NCI-H1105 (cell line): ENCODE results near the gene PRDX4.
"Not testable (repeated sequence)": the region's sequence is repeated elsewhere in the genome, so short reads cannot be mapped to it uniquely, and the experiment has no call there.

ENCODE experiments used
- DNase-seq: peaks from one replicate; lab custom pipeline; 2025; lab: John Stamatoyannopoulos, UW

PRDX4 gene

DNA sequence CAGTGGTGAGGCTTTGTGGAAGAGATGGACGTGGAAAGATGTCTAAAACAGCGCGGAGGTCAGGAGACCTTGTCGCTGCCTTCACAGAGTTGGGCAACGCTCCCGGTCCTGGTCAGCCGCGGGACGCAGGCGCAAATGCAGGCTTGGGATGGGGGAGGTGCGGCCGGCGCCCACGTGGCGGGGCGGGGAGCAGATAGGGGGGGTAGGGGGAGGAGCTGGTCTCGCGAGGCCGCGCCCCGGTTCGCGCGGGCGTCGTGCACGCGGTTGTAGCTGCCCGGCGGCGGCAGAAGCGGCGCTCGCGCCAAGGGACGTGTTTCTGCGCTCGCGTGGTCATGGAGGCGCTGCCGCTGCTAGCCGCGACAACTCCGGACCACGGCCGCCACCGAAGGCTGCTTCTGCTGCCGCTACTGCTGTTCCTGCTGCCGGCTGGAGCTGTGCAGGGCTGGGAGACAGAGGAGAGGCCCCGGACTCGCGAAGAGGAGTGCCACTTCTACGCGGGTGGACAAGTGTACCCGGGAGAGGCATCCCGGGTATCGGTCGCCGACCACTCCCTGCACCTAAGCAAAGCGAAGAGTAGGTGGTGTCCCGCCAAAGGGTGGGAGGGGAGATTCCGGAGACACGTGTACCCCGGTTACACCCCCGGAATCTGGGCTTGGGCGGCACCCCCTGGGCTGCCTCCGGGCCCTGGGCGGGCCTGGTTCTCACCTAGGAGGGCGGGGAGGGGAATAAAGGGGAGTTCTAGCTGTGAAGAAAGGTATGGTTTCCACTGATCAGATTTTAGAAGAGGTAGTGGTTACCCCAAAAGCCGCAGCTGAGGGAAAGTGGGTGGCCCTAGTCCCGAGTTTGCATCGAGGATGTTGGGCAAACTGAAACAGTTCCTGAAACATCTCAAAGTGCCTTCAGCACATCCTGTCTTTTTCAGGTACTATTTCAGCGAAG, at the start of gene PRDX4:
PRDX4 (plus strand) TSS at position 255 of the 939 bp plus-strand sequence; CDS start at position 333, 78 bp downstream.
- peak; percentile 72 for DNase-seq

DNA sequence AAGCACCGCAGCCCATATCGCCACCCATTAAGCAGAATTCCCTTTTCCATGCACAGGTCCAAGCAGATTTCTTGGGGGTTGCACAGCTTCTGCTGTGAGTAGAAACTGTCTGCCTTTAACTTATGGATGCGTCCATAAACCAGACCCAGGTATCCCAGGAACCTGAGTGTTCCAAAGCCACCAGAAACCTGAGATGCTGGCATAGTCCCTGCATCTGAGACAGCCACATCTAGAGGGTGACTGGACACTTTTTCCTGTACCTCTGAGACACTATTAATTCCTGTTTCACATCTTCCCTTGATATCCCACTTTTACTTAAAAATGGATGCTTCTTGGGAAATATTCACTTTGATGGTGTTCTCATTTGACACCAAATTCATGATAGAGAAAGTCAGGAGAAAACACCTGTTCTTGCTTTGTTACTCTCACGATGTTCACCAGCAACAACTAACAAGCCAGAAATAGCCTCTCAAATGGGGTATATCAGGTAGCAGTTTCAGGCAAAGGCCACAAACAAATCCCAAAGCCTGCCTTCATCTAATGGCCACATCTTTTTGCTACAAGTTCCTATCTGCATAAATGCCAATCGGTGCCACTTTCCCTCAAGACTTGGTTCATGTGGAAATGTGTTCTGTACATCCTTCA, 45.5 kb upstream of the PRDX4 start:
- DNase-seq, result no peak

DNA sequence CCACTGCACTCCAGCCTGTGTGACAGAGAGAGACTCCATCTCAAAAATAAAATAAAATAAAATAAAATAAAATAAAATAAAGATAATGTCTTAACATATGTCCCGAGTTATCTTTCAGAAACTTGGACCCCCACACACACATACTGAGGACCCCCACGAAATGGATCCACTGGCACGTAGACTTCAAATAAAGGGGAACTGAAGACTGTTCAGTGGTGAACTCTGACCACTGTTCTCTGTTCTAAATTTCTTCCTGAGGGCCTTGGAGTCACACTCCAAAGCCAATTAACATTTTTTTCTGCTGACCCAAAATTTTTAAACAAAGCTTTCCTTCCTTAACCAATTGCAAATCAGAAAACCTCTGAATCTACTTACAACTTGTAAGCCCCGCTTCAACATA, 43.5 kb upstream of the PRDX4 start:
- no peak for DNase-seq

DNA sequence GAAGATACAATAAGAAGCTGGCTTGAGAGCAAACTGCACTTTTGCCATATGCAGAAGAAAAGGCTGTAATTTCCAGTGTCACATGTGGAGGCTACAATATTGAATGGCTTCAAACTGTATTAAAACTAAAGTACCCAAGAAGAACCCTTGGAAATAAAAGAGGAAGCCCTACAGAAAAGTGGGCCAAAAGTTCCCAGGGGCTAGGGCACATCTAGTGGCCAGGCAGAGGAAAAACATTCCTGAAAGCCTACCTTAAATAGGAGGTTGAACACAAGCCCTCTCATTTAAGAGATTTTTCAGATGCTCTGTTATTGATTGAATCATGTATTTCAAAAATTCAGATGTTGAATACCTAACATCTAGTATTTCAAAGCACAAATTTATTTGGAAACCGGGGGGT, 40.6 kb upstream of the PRDX4 start:
- no peak for DNase-seq

DNA sequence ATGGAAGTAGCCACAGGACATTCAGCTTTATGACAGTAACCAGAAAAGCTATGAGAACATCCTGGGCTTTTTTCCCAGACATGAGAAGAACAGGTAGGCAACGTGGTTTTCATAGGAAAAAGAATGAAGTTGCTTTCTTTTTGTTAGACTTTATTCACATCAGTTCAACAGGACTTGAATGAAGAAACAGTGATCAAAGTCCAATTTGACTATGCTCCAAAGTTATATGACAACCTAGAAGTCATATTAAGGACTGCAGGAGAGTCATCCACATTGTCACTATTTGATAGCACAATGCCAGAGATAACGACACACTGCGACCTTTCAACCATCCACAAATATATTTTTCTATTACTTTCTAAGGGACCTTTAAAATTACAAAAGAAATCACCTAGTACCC, 39.2 kb upstream of the PRDX4 start:
- no peak for DNase-seq

DNA sequence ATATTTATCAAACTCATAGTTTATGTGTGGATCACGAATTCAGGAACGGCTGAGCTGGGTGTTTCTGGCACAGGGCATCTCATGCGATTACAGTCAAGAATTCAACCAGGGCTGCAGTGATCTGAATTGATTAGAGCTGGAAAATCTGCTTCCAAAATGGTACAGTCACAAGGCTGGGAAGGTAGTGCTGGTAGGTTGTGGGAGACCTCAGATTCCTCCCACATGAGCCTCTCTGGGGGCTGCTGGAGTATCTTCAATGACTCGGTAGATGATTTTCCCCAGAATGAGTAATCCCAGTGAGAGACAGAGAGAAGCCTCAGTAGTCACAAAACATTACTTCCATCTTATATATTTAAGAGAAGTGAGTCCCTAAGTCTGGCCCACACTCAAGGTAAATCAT, 36.2 kb upstream of the PRDX4 start:
- no peak for DNase-seq

DNA sequence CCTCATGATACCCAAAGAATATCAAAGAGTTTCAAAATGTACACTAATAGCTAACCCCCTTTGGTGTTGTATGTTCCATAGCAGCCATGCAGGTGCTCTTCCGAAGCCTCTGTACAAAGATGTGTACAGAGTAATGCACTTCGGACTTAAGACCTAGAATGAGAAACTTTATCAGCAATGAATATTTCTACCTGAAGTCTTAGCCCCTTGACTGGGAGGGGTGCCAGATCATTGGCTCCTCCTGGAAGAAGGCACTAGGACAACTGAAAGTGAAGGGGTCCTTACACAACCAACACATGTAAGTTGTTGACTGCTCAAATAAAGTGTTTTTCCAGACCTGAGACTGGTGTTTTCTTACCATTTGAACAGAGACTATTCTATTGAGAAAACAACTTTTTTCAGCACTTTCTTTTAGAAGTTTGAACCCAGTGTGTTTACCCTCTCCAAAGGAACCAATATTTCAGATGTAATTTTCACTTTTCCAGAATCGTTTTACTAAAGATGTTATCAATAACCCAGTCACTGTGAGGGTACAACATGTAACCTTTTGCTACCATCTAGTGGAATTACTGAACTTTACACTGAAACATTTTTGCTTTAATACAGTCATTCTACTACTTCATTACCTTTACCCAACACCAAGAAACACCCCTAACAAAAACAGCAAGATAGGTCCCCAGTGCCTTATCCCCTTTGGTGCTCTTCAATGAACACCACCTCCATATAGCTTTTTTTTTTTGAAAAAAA, 33.3 kb upstream of the PRDX4 start:
- peak; percentile 1 for DNase-seq

DNA sequence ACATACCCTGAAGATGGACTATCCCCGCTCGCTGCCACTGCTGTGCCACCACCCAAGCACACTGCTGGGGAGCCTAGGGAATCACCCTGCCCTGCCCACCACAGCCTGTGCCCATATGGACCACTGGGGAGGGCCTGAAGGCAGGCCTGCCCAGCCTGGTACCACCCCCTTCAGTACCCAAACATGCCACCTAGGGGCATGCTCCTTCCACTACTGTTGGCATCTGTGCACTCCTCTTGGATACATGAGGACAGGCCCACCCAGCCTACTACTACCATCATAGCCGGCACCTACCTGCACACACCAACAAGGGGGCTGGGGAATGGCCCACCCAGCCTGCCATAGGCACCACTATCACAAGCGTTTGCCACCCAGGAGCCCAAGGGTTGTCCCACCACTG, 30.1 kb upstream of the PRDX4 start:
- DNase-seq, result no peak

DNA sequence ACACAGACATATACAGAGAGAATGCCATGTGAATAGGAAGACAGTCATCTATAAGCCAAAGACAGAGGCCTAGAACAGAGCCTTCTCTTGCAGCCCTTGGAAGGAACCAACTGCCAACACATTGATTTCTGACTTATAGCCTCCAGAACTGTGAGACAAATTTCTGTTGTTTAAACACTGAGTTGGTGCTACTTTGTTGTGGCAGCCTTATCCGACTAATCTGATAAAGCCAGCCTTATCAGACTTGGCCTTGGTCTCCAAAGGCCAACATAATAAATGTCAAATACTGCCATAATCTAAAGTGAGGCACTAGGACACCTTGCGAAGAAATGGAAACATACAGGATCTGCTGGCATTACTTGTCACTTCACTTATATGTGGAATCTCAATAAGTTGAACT, 24.3 kb upstream of the PRDX4 start:
- DNase-seq, result no peak

DNA sequence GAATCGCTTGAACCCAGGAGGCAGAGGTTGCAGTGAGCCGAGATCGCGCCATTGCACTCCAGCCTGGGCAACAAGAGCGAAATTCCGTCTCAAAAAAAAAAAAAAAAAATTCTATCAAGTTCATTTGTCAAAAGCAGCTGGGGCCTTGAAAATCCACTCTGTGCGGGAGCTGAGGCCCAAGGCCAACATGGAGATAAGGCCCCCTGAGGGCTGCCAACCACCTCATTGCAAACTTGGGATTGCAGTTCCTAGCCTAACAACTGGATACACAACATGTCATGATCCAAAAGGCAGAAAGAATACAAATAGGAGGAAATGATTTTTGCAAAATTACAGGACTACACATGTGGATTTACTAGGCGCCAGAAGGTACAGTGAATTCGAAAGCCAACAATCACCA, 22.5 kb upstream of the PRDX4 start:
- no peak for DNase-seq

DNA sequence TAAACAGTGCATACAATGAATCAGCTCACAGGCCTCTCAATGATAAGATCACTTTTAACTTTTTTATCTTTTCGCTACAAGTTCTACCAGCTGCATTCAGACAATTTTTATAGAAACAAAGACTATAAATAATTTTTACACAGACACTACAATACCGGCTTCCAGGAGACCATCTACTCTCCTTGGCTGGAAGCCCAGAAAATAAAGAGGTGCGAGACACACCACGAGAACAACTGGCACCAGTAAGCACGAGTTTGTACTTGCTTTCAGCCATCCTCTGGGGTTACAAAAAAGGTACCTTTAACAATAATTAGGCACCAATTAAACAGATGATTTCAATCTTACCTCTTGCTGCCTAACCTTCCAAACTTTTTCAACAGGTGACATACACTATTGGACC, 11.2 kb upstream of the PRDX4 start:
- peak; percentile 76 for DNase-seq

DNA sequence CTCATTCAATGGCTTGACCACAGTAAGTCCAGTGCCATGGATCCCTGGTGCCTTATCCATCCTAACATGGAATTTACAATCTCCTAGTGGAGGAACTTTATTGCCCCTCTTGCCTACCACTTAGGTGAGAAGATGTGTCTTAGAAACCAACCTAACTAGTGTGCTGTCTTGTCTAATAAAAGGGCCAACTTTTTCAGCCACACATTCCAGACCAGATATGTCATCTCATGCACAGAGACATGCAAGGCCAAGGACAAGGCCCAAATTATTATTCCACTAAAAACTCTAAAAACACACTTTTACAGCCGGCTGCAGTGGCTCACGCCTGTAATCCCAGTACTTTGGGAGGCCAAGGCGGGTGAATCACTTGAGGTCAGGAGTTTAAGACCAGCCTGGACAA, 10.6 kb upstream of the PRDX4 start:
- no peak for DNase-seq

DNA sequence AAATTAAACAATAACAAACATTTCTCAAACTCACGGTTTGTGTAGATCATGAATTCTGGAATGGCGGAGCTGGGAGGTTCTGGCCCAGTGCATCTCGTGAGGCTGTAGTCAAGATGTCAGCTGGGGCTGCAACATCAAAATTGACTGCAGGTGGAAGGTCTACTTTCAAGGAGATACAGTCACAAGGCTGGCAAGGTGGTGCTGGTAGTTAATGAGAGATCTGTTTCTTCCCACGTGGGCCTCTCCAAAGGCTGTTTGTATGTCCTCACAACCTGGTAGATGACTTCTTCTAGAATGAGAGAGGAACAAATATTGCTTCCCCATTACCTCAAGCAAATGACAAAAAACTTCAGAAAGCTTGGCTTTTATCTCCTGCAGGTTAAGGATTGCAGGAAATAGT, 8.0 kb upstream of the PRDX4 start:
- DNase-seq, result no peak

DNA sequence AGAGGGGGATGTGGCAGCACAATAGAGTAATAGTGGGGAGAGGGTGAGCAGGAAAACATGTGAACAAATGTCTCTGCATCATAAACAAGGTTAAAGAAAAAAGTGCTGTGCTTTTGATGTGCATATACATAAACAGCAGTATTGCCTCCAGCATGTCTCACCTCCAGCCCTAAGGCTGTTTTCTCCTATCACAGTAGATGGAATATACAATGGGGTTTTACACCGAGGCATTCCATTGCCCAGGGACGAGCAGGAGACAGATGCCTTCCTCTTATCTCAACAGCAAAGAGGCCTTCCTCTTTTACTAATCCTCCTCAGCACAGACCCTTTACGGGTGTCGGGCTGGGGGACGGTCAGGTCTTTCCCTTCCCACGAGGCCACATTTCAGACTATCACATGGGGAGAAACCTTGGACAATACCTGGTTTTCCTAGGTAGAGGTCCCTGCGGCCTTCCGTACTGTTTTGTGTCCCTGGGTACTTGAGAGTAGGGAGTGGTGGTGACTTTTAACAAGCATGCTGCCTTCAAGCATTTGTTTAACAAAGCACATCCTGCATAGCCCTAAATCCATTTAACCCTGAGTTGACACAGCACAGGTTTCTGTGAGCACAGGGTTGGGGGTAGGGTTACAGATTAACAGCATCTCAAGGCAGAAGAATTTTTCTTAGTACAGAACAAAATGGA, 7.1 kb upstream of the PRDX4 start:
- DNase-seq, result not testable (repeated sequence)

DNA sequence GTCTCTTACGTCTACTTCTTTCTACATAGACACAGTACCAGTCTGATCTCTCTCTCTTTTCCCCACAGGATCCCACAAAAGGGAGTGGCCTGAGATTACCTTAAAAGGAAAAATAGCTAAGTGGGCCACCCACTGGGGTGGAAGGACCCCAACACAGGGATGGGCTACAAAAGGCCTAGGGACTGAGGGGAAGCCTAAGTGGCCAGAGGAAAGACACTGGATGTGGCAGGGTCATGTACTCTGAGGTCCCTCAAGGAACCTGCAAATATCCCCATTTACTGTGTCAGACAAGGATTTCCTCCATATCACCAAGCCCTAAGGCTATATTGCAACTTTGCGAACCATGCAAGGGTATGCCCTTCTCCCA, 6.5 kb upstream of the PRDX4 start:
- DNase-seq, result no peak

DNA sequence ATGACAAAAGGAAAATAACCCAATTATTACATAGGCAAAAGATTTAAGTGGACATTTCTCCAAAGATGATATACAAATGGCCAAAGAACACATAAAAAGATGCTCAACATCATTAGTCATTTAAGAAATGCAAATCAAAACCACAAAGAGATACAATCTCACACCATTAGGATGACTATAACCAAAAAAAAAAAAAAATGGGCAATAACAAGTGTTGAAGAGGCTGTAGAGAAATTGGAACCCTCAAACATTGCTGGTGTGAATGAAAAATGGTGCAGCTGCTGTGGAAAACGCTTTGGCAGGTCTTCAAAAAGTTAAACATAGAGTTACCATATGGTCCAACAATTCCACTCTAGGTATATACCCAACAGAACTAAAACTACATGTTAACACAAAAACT, 5.6 kb upstream of the PRDX4 start:
- no peak for DNase-seq

DNA sequence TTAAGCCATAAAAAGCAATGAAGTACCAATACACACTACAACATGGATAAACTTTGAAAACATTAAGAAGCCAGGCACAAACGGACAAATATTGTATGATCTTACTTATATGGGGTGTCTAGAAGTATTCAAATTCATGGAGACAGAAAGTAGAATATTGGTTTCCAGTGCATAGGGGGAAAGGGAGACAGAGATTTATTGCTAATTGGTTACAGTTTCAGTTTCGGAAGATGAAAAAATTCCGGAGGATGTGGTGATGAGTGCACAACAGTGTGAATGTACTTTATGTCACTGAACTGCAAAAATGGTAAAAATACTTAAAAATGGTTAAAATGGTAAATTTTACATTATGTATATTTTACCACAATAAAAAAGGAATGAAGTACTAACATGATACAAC, 5.1 kb upstream of the PRDX4 start:
- no peak for DNase-seq

DNA sequence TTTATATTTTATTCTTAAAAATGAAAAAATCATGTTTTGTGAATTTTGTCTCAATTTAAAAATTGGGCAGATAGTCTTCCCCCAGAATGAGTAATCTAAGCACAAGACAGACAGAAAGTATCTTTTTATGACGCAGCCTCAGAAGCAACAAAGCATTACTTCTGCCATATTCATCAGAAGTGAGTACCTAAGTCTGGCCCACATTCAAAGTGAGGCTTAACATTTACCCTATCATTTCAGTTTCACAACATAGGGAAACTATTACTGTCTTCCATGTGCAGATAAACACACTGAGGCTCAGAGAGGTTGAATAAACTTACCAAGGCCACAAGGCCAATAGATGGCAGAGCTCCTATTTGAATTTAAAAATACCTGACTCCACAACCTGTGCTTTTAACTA, 4.4 kb upstream of the PRDX4 start:
- DNase-seq, result no peak

DNA sequence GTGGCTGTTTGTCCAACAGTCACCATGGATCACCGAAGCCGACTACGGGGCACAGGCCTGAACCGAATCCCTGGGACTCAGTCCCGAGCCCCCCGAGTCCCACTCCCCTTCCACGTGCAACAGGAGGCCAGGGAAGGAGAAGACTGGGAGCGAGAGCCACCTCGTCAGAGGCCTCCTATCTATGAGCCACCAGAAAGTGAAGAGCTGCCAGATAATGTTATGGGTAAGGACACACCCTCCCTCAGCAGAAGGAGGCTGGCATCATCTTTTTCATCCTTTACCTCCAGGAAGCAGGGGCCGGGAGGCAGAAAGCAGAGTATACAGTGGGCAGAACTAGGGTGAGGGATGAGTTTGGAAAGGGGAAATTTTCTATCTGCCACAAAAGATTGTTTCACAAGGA, 2.8 kb upstream of the PRDX4 start:
- DNase-seq, result no peak

DNA sequence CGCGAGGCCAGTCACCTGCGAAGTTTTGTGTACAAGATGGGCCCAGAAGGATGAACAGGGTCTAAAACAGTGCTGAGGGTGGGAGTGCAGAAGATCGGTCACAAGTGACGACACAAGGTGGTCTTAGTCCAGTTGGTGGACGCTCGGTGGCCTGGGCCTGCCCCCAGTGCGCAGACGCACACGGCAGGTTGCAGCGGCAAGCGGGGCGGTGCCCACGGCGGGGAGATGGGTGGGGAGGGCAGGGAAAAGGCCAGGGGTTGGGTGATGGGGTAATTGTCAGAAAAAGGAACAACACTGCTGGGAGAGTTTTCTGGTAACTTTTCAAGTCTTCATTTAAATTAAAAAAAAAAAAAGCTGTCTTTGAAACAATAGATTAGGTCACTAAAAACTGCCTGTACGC, 1.0 kb upstream of the PRDX4 start:
- DNase-seq, result no peak

DNA sequence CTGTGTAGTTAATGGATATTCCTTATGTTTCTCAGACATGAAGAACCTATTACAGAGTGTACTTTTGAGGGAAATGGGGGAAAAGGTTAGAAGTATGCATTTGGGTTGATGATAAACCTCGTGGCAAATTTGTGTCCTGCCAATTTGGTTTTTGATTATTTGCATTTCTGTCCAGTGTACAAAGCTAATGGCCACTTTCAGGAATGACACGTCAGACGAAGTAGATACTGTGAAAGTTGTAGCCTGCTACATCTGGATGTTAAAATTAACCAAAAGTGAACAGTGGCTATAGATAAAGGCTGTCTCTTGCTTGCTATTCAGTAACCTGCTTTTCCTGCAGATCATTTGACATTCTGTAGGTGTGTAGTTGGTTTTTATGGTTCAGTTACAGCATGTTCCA, 1.0 kb downstream of the PRDX4 start:
- DNase-seq, result no peak

DNA sequence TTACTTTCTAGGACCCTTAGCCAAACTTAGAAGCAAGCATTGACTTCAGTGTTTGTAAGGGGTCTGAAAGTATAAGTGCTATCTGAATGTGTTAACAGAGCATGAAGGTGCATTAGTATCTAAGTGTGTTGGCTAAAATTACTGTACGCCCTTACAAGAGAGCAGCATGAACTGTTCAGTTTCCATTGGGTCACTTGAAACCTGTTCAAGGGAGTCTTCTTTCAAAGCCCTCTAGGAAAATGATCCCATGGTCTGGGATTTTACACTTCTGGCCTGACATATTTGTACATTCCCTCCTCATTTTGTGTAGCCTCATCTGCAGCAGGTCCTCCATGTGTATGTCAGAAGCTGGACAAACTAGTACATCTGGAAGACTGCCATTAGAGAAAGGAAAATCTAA, 3.2 kb downstream of the PRDX4 start:
- DNase-seq, result no peak
